HCT116 (cell line): ENCODE measurements around the gene IRGQ. TPM values are rescaled to one million over a fixed set of nuclear protein-coding genes. Genes with fewer than 3 reads are reported as not detected.

Experiments used
- ATAC-seq: fragments of 200-7000 bp; cut with Tn5 transposase; 2 replicates; pipeline ENCODE4 v1.9.1; 2020; ENCODE audit warnings: mild to moderate bottlenecking, moderate library complexity
- BruUV-seq: library from RNA; stranded (reverse); fragments of 400-500 nt; replicated peaks from 2 replicates; lab custom pipeline; 2021; lab: Mats Ljungman, UMichigan
- CTCF ChIA-PET: fragments of 300-600 bp; sonication (Branson Sonifier 250); formaldehyde crosslinking; loops from one replicate; lab custom pipeline; 2021; ENCODE audit warnings: antibody characterized with exemption; lab: Charles Lee
- POLR2A ChIA-PET: fragments of 300-600, 350-600 bp; sonication (Branson Sonifier 250); formaldehyde crosslinking; loops from one replicate; lab custom pipeline; 2021; ENCODE audit warnings: antibody characterized with exemption; lab: Charles Lee
- RAD21 ChIA-PET, 2 experiments: fragments of 300-600 bp; sonication (Branson Sonifier 250); formaldehyde crosslinking; loops; one replicate each; lab custom pipeline; 2023; ENCODE audit warnings: low total read pairs in 2 of 2; ENCODE audit not compliant: uncharacterized antibody in 2 of 2, unreplicated experiment in 2 of 2, low non-redundant PET in 1 of 2; lab: Charles Lee
- DNase-seq: peaks from one replicate; pipeline ENCODE4 v3.0.0-alpha.2; 2010; ENCODE audit warnings: low read depth, low spot score
- H2AFZ ChIP-seq: fragments of 200-600 bp; shearing (Covaris generic), sonication (generic); 2 replicates; pipeline ENCODE4 v1.6.1; 2017; ENCODE audit warnings: low read depth, mixed run types, mixed read lengths, antibody characterized with exemption, low read length; ENCODE audit not compliant: poor library complexity, severe bottlenecking
- H3K27ac ChIP-seq: 2 replicates; pipeline ENCODE4 v1.5.1; 2012; ENCODE audit warnings: low read depth, low read length
- H3K27me3 ChIP-seq: fragments of 200-600 bp; sonication (generic); 2 replicates; pipeline ENCODE4 v1.6.1; 2016; ENCODE audit warnings: mixed run types, low read length, mixed read lengths; ENCODE audit not compliant: insufficient read depth
- H3K36me3 ChIP-seq, 2 experiments: fragments of 200-500 bp in 1 of 2; fragments of 200-600 bp in 1 of 2; sonication (Bioruptor generic) in 1 of 2; sonication (generic) in 1 of 2; 2 replicates each; pipeline versions ENCODE4 v1.5.1 to v1.6.1; 2014 to 2016; ENCODE audit warnings: low read length in 2 of 2, inconsistent platforms in 1 of 2, mixed read lengths in 1 of 2, mixed run types in 1 of 2; ENCODE audit not compliant: insufficient read depth in 2 of 2, control insufficient read depth in 1 of 2
- H3K4me1 ChIP-seq, 2 experiments: fragments of 200-600 bp in 1 of 2; sonication (generic) in 1 of 2; 2 replicates each; pipeline versions ENCODE4 v1.5.1 to v1.6.1; 2012 to 2017; ENCODE audit warnings: low read length in 2 of 2, inconsistent platforms in 1 of 2, mild to moderate bottlenecking in 1 of 2, mixed read lengths in 1 of 2, mixed run types in 1 of 2, moderate library complexity in 1 of 2; ENCODE audit not compliant: insufficient read depth in 2 of 2, control insufficient read depth in 1 of 2
- H3K4me2 ChIP-seq: fragments of 200-600 bp; sonication (generic); 2 replicates; pipeline ENCODE4 v1.6.1; 2017; ENCODE audit warnings: mixed run types, low read length, mixed read lengths
- H3K4me3 ChIP-seq, 2 experiments: fragments of 200-600 bp in 1 of 2; sonication (generic) in 1 of 2; replicated peaks in 1 of 2; 2 replicates each; pipeline ENCODE4 v1.5.1; 2011 to 2016; ENCODE audit warnings: low read length in 2 of 2, control low read depth in 1 of 2, low read depth in 1 of 2, mild to moderate bottlenecking in 1 of 2, mixed read lengths in 1 of 2, mixed run types in 1 of 2
- H3K79me2 ChIP-seq: fragments of 200-600 bp; sonication (generic); 2 replicates; pipeline ENCODE4 v1.6.1; 2017; ENCODE audit warnings: mild to moderate bottlenecking, mixed run types, low read length, moderate library complexity, mixed read lengths; ENCODE audit not compliant: insufficient read depth
- H3K9ac ChIP-seq: fragments of 200-600 bp; sonication (generic); 2 replicates; pipeline ENCODE4 v1.6.1; 2016; ENCODE audit warnings: low read length, mixed read lengths
- H3K9me2 ChIP-seq: fragments of 200-600 bp; sonication (generic), shearing (Covaris generic); 2 replicates; pipeline ENCODE4 v1.6.1; 2017; ENCODE audit warnings: mixed run types, mild to moderate bottlenecking, moderate library complexity; ENCODE audit not compliant: insufficient read depth
- H3K9me3 ChIP-seq, 2 experiments: fragments of 200-500 bp in 1 of 2; fragments of 200-600 bp in 1 of 2; sonication (Bioruptor generic) in 1 of 2; sonication (generic) in 1 of 2; 2 replicates each; pipeline ENCODE4 v1.6.1; 2014 to 2017; ENCODE audit warnings: low read length in 2 of 2, mixed read lengths in 2 of 2, inconsistent platforms in 1 of 2, low read depth in 1 of 2, mild to moderate bottlenecking in 1 of 2, mixed run types in 1 of 2, moderate library complexity in 1 of 2; ENCODE audit not compliant: control insufficient read depth in 1 of 2, insufficient read depth in 1 of 2
- H4K20me1 ChIP-seq: fragments of 200-600 bp; sonication (generic), shearing (Covaris generic); 2 replicates; pipeline ENCODE4 v1.6.1; 2017; ENCODE audit warnings: mixed run types, mild to moderate bottlenecking, moderate library complexity; ENCODE audit not compliant: insufficient read depth
- ATF3 ChIP-seq: IDR thresholded peaks from 2 replicates; pipeline ENCODE4 v1.6.1; 2012
- POLR2A ChIP-seq: IDR thresholded peaks from 2 replicates; pipeline ENCODE4 v1.7.0; 2011; ENCODE audit warnings: borderline replicate concordance; ENCODE audit not compliant: insufficient read depth, insufficient read length; ENCODE audit errors: extremely low read depth
- POLR2AphosphoS5 ChIP-seq: IDR thresholded peaks from 2 replicates; pipeline ENCODE4 v1.6.1; 2011; ENCODE audit warnings: mild to moderate bottlenecking, low read depth, low read length, moderate library complexity
- YY1 ChIP-seq: IDR thresholded peaks from 2 replicates; pipeline ENCODE4 v1.6.1; 2011; ENCODE audit warnings: low read length, low read depth, moderate library complexity, mild to moderate bottlenecking; ENCODE audit not compliant: insufficient replicate concordance; ENCODE audit errors: extremely low read depth
- ZBTB33 ChIP-seq: IDR thresholded peaks from 2 replicates; pipeline ENCODE4 v1.6.1; 2011; ENCODE audit warnings: mild to moderate bottlenecking, low read length, moderate library complexity; ENCODE audit not compliant: insufficient replicate concordance; ENCODE audit errors: extremely low read depth
- ZFX ChIP-seq: fragments of 450-650 bp; IDR thresholded peaks from 2 replicates; pipeline ENCODE4 v1.6.1; 2017
- intact Hi-C: fragments of 100-400 bp; cut with micrococcal nuclease; formaldehyde crosslinking; loops from 2 replicates; pipeline ENCODE4 v1.10.0; 2022
- total RNA-seq: library from RNA; stranded (reverse); gene quantifications from one replicate; pipeline ENCODE4 v1.2.1, GENCODE V29; 2021; ENCODE audit not compliant: unreplicated experiment
- TF ChIP-seq, protein P1 (sequence below): IDR thresholded peaks from 2 replicates; pipeline ENCODE4 v1.6.1; 2012

Gene IRGQ
- total RNA-seq, 1 experiment from 2014 or later = 14.6 TPM

DNA sequence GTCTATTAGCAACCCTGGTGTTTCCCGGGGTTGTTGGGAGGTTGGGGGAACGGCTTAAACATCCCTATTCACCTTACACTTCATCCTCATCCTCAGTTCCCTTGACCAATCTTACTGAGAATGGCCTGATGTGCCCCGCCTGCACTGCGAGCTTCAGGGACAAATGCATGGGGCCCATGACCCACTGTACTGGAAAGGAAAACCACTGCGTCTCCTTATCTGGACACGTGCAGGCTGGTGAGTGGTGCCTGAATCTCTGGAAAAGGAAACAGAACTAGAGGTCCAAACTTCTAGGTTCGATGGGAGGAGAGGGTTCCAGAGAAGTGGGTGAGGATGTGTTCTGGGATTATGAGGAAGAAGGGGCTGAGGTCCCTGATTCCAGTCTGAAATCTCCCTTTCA is 14.5 kb downstream of the IRGQ start (continued):
- TF ChIP-seq, protein P1, sequence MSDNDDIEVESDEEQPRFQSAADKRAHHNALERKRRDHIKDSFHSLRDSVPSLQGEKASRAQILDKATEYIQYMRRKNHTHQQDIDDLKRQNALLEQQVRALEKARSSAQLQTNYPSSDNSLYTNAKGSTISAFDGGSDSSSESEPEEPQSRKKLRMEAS = no peak

GRCh38 chr19:43578787-43579186 is 17.1 kb downstream of the IRGQ start:
- Histone ChIP-seq H3K27me3 (no peaks in the 10 kb centered on the region), H4K20me1 (no peaks in the 10 kb centered on the region), H3K4me3 (no peak overlapping the region), H3K79me2 (peaks cover 10% of the 10 kb centered on the region; the same call in 1 of the 2 replicates), H2AFZ (no peak overlapping the region), H3K4me1 (peaks cover 11 to 14% of the 10 kb centered on the region in 2 experiments), H3K27ac (no peak overlapping the region), H3K9me2 (no peaks in the 10 kb centered on the region), H3K9ac (no peak overlapping the region), H3K4me2 (no peak overlapping the region), H3K36me3 (no peaks in the 10 kb centered on the region), H3K9me3 (no peaks in the 10 kb centered on the region)
- no peak for DNase-seq
- RAD21 ChIA-PET = no interaction called here
- no peak for ATAC-seq
- CTCF ChIA-PET = no interaction called here
- intact Hi-C loops = no loop called here
- no peak for TF ChIP-seq ZFX
- TF ChIP-seq POLR2AphosphoS5 = no peak
- TF ChIP-seq POLR2A = no peak
- no peak for TF ChIP-seq ATF3
- TF ChIP-seq YY1 = no peak
- no peak for TF ChIP-seq ZBTB33
- POLR2A ChIA-PET = interaction anchor here (0.6 kb wide), 1 partner anchor 40 kb away, joined by 4 read pairs; no protein-coding TSS in a partner anchor
- no TSS peak for BruUV-seq
